ENCODE measurements around the gene MAB21L3. TPM values are rescaled to one million over a fixed set of nuclear protein-coding genes. Genes with fewer than 3 reads are reported as not detected.

Gene MAB21L3
- total and polyA plus RNA-seq, 2 of the 13 experiments (the other 11 are each of a cell fraction or from before 2014, with no cell fraction given): 0.55 to 4.1 TPM

- Histone ChIP-seq H3K4me1 (ENCODE audit: insufficient read depth, low read length) (peaks cover 58% of the 10 kb centered on the region), H3K27ac (ENCODE audit: extremely low read length, insufficient read depth, low read length) (peak overlapping the region; percentile 64), H3K4me2 (ENCODE audit: low read depth, low read length) (peak overlapping the region; percentile 71), H3K9ac (ENCODE audit: insufficient read depth, low read depth, low read length) (no peak overlapping the region; the same call in 1 of the 2 replicates), H4K20me1 (ENCODE audit: insufficient read depth, low read length) (no peaks in the 10 kb centered on the region), H3K4me3 (replicated peaks in 1 of 3; ENCODE audit: insufficient read depth in 1 of 3, low read depth in 2 of 3, low read length in 3 of 3) (peak overlapping the region in 1 of 3 experiments; percentile 15; a peak in 1 of 6 replicates), H3K27me3 (ENCODE audit: control insufficient read depth in 1 of 2, insufficient read depth in 2 of 2, low read length in 2 of 2) (peaks cover 0 to 2% of the 10 kb centered on the region in 2 experiments; a peak in 1 of 5 replicates), H2AFZ (ENCODE audit: low read length) (no peak overlapping the region), H3K79me2 (ENCODE audit: insufficient read depth, low read length) (no peaks in the 10 kb centered on the region), H3K36me3 (replicated peaks in 1 of 2; ENCODE audit: control insufficient read depth in 1 of 2, insufficient read depth in 2 of 2, low read length in 2 of 2) (no peaks in the 10 kb centered on the region), H3K9me3 (ENCODE audit: low read length) (no peaks in the 10 kb centered on the region)
- intact Hi-C loops (cut with micrococcal nuclease; ENCODE audit: unreplicated experiment): loop anchor here (1.0 to 5.0 kb wide), 4 partner anchors 26 to 334 kb away; no protein-coding TSS in a partner anchor
- FAIRE-seq (peak; percentile 39), DNase-seq (ENCODE audit: low spot score) (no peak), ATAC-seq (peak; percentile 16; the same call in 2 of the 3 replicates)
- ChIA-PET POLR2A (interaction anchor here (0.7 to 2.7 kb wide), 14 partner anchors 11 to 340 kb away, joined by 3 to 10 read pairs (median 4); partner anchors contain the start of gene ATP1A1), CTCF (ENCODE audit: low intra/inter-chr PET ratio, low total read pairs) (interaction anchor here (1.6 kb wide), 1 partner anchor 346 kb away, joined by 4 read pairs; no protein-coding TSS in a partner anchor)
- BruUV-seq (replicated peaks): no TSS peak
- in situ Hi-C loops (cut with HindIII; ENCODE audit: extremely low pct_ligation_motif_present, low pct_unique_long_range_greater_than_20kb): loop anchor here (25.0 kb wide), 1 partner anchor 109 kb away; no protein-coding TSS in a partner anchor
- TF ChIP-seq ONECUT2 (CRISPR knock-in tag; IDR thresholded peaks at IDR 0.05): peak; percentile 89
- peak; percentile 17; the same call in 1 of the 2 replicates for TF ChIP-seq HNF4A (CRISPR knock-in tag; IDR thresholded peaks at IDR 0.05)
- peak; percentile 65 for TF ChIP-seq HNF4G (IDR thresholded peaks at IDR 0.05; ENCODE audit: borderline replicate concordance, low read depth, low read length)
- no peak for TF ChIP-seq HNF4G (CRISPR knock-in tag; IDR thresholded peaks at IDR 0.05; ENCODE audit: borderline replicate concordance, low read depth)
- 0 out of 2 replicates have a peak, but pooled peaks have one; percentile 45 for TF ChIP-seq EHMT2 (IDR thresholded peaks at IDR 0.05; ENCODE audit: borderline replicate concordance, low read depth, low read length)
- TF ChIP-seq NCOR1 (IDR thresholded peaks at IDR 0.05; ENCODE audit: borderline replicate concordance, low read length): 0 out of 2 replicates have a peak, but pooled peaks have one; percentile 13
- TF ChIP-seq ATF4 (CRISPR knock-in tag; IDR thresholded peaks at IDR 0.05): no peak
Measured at GRCh38 chr1:116153692-116154031, 42.5 kb downstream of the MAB21L3 start.
